Prostate gland (tissue), 2 donors: Measurements from ENCODE around the gene LACRT. TPM values are rescaled to one million over a fixed set of nuclear protein-coding genes. Genes with fewer than 3 reads are reported as not detected.

Experiments used
- DNase-seq: peaks from one replicate; pipeline ENCODE4 v3.0.0-alpha.2; 2019; ENCODE audit warnings: low spot score
- H3K27ac ChIP-seq, 2 donors: fragments of 200-600 bp; sonication (generic); 2 replicates each; pipeline ENCODE4 v1.5.1; 2017 to 2019
- H3K27me3 ChIP-seq: fragments of 200-600 bp; sonication (generic); replicated peaks from 2 replicates; pipeline ENCODE4 v1.5.1; 2019; ENCODE audit not compliant: insufficient read depth
- H3K36me3 ChIP-seq, 2 donors: fragments of 200-600 bp; sonication (generic); 1 replicate in 1 of 2; 2 replicates in 1 of 2; pipeline versions ENCODE4 v1.5.1 to v1.8.1; 2017 to 2019
- H3K4me1 ChIP-seq: fragments of 200-600 bp; sonication (generic); replicated peaks from 2 replicates; pipeline ENCODE4 v1.5.1; 2019
- H3K4me3 ChIP-seq, 2 donors: fragments of 200-600 bp; sonication (generic); 2 replicates each; pipeline ENCODE4 v1.5.1; 2017 to 2019
- H3K9me3 ChIP-seq: fragments of 200-600 bp; sonication (generic); 2 replicates; pipeline ENCODE4 v1.5.1; 2017
- POLR2A ChIP-seq: fragments of 450-650 bp; IDR thresholded peaks from one replicate; pipeline ENCODE4 v1.6.1; 2016; ENCODE audit warnings: antibody characterized with exemption, mild to moderate bottlenecking
- POLR2AphosphoS5 ChIP-seq: sonication (generic); formaldehyde crosslinking; IDR thresholded peaks from one replicate; pipeline ENCODE4 v1.6.1; 2017; ENCODE audit warnings: antibody characterized with exemption
- WGBS: methylation state at CpG from one replicate; pipeline ENCODE4 v1.1.5; 2018; 5-methylcytosine and 5-hydroxymethylcytosine counted together
- intact Hi-C: fragments of 100-400 bp; cut with DNase I; formaldehyde crosslinking; loops from one replicate; pipeline ENCODE4 v1.14.2; 2022
- total RNA-seq, 2 donors: library from RNA; depleted of rRNA; stranded (reverse); fragments of >200 nt; gene quantifications; one replicate each; pipeline ENCODE4 v1.1.0, GENCODE V29; 2016
- TF ChIP-seq, protein P1 (sequence below), 4 experiments: fragments of 200-600 bp in 2 of 4; fragments of 450-650 bp in 2 of 4; sonication (generic) in 2 of 4; IDR thresholded peaks; 1 replicate in 3 of 4; 2 replicates in 1 of 4; pipeline ENCODE4 v1.5.1; 2016 to 2019; ENCODE audit warnings: antibody characterized with exemption in 4 of 4, mild to moderate bottlenecking in 2 of 4, moderate library complexity in 2 of 4

Gene LACRT
- total RNA-seq, 2 donors from 2014 or later = not detected

DNA sequence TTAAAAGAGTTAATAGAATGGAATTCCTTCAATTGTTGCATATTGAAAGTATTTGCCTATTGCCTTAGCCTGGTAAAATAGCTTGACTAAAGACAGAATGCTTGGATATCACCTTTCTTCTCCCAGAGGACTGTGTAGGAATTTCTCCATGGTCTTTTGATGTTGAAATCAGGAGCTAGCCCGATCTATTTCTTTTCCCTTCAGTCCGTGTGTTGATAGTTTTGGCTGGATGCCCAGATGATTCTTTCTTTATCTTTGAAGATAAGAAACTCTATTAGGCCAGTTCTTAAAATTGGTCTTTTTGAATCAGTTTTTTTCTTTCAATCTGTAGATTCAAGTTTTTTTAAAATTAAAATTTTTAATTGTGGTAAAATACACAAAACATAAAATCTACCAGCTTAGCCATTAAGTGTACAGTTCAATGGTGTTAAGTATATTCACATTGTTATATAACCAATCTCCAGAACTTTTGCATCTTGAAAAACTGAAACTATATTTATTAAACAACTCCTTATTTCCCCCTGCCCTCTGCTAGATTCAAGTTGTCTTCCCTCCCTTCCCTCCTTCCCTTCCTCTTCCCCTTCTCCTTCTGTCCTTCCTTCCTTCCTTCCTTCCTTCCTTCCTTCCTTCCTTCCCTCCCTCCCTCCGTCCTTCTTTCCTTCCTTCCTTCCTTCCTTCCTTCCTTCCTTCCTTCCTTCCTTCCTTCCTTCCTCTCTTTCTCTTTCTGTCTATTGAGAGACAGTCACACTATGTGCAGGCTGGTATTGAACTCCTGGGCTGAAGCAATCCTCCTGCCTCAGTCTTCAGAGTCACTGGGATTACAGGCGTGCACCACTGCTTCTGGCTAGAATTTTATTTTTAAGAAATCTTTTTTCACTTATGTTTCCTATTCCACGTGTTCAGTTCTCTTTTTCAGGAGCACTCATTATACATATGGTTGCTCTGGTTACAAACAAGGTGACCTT is 10.1 kb downstream of the LACRT start:
- no peaks in the 10 kb centered on the region for H3K36me3 ChIP-seq
- DNase-seq = no peak
- no peak for TF ChIP-seq POLR2A
- TF ChIP-seq, protein P1, sequence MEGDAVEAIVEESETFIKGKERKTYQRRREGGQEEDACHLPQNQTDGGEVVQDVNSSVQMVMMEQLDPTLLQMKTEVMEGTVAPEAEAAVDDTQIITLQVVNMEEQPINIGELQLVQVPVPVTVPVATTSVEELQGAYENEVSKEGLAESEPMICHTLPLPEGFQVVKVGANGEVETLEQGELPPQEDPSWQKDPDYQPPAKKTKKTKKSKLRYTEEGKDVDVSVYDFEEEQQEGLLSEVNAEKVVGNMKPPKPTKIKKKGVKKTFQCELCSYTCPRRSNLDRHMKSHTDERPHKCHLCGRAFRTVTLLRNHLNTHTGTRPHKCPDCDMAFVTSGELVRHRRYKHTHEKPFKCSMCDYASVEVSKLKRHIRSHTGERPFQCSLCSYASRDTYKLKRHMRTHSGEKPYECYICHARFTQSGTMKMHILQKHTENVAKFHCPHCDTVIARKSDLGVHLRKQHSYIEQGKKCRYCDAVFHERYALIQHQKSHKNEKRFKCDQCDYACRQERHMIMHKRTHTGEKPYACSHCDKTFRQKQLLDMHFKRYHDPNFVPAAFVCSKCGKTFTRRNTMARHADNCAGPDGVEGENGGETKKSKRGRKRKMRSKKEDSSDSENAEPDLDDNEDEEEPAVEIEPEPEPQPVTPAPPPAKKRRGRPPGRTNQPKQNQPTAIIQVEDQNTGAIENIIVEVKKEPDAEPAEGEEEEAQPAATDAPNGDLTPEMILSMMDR (IDR thresholded peaks at IDR 0.05) = no peak
- no peak for TF ChIP-seq POLR2AphosphoS5
- 49% methylated on average over 5 of the region's 5 CpGs for WGBS
- H3K27ac ChIP-seq = no peak overlapping the region
- no peaks in the 10 kb centered on the region for H3K27me3 ChIP-seq
- intact Hi-C loops = no loop called here
- H3K4me1 ChIP-seq = no peaks in the 10 kb centered on the region
- H3K9me3 ChIP-seq = no peaks in the 10 kb centered on the region
- no peak overlapping the region for H3K4me3 ChIP-seq

DNA sequence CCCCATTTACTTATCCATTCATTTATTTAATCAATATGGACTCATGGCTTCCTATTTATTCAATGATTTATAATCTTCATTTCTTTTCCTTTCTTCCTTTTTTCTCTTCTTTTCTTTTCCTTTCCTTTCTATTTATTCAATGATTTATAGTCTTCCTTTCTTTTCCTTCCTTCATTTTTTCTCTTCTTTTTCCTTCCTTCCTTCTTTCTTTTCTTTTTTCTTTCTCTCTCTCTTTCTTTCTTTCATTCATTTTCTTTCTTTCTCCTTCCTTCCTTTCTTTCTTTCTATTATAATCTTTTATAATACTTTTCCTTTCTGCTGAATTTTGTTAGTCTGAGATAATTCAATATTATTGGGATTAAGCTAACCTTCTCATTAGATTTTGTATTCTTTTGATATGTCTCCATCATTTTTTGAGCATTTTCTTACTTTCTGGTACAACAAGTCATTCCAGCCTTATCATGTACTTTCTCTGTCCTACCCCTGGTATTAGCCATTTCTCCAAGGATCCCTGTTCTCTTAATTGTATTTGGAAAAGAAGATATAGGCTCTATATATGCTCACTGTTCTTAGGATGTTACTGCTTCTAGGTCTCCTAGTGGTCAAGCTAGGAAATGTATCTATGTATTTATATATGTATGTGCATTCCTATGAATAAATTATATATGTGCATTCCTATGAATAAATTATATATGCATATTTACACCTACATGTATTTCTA is 12.1 kb downstream of the LACRT start:
- DNase-seq = no peak
- Histone ChIP-seq H3K36me3 (no peaks in the 10 kb centered on the region), H3K27ac (no peak overlapping the region), H3K4me3 (no peak overlapping the region), H3K27me3 (no peaks in the 10 kb centered on the region), H3K9me3 (no peaks in the 10 kb centered on the region), H3K4me1 (no peaks in the 10 kb centered on the region)
- intact Hi-C loops = no loop called here
- TF ChIP-seq, protein P1 (IDR thresholded peaks at IDR 0.05) = no peak

DNA sequence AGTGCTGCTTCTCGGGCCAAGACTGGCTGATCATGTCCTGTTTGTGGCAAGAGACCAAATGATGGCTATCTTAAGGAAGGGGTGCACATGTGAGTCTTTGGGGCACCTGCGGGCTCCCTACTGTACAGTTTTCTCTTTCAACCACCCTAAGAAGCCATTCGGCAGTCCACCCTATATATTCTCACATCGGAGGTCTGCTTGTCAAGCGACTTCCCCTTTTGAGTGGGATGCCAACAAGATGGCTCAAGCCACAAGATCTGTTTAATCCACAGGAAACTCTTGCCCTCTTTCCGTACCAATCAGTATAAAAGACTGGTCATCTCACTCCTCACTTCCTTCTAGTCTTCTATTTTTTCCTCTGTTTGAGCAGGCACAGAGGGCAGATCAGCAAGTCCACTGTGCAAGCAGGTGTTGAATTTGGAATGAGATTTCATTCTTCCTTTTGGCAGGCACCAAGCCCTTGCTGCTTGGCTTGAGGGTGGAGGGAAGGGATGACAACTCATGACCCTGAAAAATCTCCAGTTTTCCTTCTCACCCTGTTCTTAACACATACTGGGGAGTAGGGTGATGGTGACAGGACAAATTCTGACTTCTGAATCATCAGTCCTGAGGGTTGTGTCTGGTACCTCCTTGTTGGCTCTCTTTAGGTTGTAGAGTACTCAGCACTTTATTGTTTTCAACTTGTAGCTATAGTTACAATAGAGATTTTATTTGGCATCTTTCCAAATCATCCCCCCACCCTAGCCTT is 17.6 kb downstream of the LACRT start:
- DNase-seq = no peak
- H3K27ac ChIP-seq = no peak overlapping the region
- peaks cover 8% of the 10 kb centered on the region for H3K4me1 ChIP-seq
- H3K27me3 ChIP-seq = no peaks in the 10 kb centered on the region
- intact Hi-C loops = no loop called here
- no peaks in the 10 kb centered on the region for H3K9me3 ChIP-seq
- H3K4me3 ChIP-seq = no peak overlapping the region
- H3K36me3 ChIP-seq = no peaks in the 10 kb centered on the region
- 22% methylated on average over 6 of the region's 6 CpGs for WGBS
- TF ChIP-seq POLR2A (no peak), POLR2AphosphoS5 (no peak)
- TF ChIP-seq, protein P1 (IDR thresholded peaks at IDR 0.05) = no peak

DNA sequence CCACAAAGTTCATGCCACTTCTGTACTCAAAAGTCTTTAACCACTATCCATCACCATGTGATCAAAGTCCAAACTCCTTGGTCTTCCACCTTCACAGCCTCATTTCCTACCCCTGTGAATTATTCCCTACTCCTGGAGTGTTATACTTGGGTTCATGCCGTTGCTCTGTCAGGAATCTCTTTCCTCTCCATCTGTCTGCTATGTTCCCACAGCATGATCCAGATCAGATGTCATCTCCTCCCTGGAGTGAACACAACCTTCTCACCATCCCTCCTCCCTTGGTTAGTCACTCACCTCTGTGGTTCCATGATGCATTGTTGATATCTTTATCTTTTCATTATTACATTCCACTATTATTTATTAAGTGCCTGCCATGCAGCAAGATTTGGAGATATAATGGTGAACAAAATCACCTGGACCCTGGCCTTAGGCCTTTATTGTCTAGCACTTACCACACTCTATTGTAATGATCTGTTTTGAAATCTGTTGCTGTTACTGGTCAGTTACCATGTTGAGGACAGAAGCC is 22.4 kb downstream of the LACRT start:
- no peaks in the 10 kb centered on the region for H3K27me3 ChIP-seq
- no peak overlapping the region for H3K4me3 ChIP-seq
- peaks cover 8% of the 10 kb centered on the region for H3K4me1 ChIP-seq
- 26% methylated on average over 1 of the region's 1 CpG for WGBS
- intact Hi-C loops = no loop called here
- TF ChIP-seq, protein P1 (IDR thresholded peaks at IDR 0.05) = no peak
- TF ChIP-seq POLR2AphosphoS5 (no peak), POLR2A (no peak)
- no peak overlapping the region for H3K27ac ChIP-seq
- no peaks in the 10 kb centered on the region for H3K36me3 ChIP-seq
- no peaks in the 10 kb centered on the region for H3K9me3 ChIP-seq
- DNase-seq = no peak
